ENCODE data around the gene TCERG1. TPM values are rescaled to one million over a fixed set of nuclear protein-coding genes. Genes with fewer than 3 reads are reported as not detected.

The TCERG1 gene
- total RNA-seq, 1 donor from 2014 or later = 121 TPM

DNA sequence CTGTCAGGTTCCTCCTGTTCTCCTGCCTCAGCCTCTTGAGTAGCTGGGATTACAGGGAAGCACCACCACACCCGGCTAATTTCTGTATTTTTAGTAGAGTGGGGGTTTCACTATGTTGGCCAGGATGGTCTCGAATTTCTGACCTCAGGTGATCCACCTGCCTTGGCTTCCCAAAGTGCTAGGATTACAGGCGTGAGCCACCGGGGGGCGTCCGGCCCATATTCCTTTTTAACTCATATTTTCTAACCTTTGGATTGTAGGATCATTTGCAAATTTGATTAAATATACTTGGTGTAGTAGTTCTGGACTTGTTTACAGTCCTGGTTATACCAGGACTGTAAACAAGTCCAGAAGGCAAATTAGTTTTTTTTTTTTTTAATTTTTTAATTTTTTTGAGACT lies 4.3 kb downstream of the TCERG1 start:
- no peak overlapping the region for H3K27ac Mint-ChIP-seq
- DNase-seq (ENCODE audit: low spot score, unreplicated experiment) = no peak
- H3K36me3 Mint-ChIP-seq (ENCODE audit: insufficient read depth) = peaks cover 12% of the 10 kb centered on the region
- no peak overlapping the region for H3K4me3 Mint-ChIP-seq (ENCODE audit: low read depth)
- peaks cover 34% of the 10 kb centered on the region for H3K4me1 Mint-ChIP-seq (ENCODE audit: low read depth)
- TF ChIP-seq, protein P1, sequence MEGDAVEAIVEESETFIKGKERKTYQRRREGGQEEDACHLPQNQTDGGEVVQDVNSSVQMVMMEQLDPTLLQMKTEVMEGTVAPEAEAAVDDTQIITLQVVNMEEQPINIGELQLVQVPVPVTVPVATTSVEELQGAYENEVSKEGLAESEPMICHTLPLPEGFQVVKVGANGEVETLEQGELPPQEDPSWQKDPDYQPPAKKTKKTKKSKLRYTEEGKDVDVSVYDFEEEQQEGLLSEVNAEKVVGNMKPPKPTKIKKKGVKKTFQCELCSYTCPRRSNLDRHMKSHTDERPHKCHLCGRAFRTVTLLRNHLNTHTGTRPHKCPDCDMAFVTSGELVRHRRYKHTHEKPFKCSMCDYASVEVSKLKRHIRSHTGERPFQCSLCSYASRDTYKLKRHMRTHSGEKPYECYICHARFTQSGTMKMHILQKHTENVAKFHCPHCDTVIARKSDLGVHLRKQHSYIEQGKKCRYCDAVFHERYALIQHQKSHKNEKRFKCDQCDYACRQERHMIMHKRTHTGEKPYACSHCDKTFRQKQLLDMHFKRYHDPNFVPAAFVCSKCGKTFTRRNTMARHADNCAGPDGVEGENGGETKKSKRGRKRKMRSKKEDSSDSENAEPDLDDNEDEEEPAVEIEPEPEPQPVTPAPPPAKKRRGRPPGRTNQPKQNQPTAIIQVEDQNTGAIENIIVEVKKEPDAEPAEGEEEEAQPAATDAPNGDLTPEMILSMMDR (IDR thresholded peaks at IDR 0.05; ENCODE audit: unreplicated experiment) = peak; percentile 51
- no peaks in the 10 kb centered on the region for H3K27me3 Mint-ChIP-seq
- H3K9me3 Mint-ChIP-seq (ENCODE audit: low read depth) = no peaks in the 10 kb centered on the region

DNA sequence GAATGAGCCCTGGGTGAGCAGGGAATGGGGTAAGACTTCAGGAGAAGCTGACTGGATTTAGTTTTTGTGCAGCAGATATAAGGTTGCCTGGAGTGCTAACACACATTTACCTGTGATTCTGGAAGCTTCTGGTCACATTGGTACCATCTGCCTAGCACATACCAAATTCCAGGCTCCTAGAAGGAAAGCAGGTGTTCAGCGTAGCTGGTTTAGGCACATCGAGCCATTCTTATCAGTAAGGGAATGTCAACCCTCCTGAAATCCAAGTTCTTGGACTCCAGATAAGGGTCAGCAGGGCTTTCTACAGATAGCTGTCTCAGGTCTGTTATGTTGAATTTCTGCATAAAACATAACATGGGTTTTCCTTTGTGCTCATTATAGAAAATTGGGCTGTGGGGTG lies 10.3 kb downstream of the TCERG1 start:
- DNase-seq (ENCODE audit: low spot score, unreplicated experiment) = no peak
- Mint-ChIP-seq H3K27me3 (no peaks in the 10 kb centered on the region), H3K27ac (no peak overlapping the region), H3K36me3 (ENCODE audit: insufficient read depth) (peaks cover 22% of the 10 kb centered on the region), H3K4me3 (ENCODE audit: low read depth) (no peak overlapping the region), H3K9me3 (ENCODE audit: low read depth) (no peaks in the 10 kb centered on the region), H3K4me1 (ENCODE audit: low read depth) (peaks cover 7% of the 10 kb centered on the region)
- TF ChIP-seq, protein P1 (IDR thresholded peaks at IDR 0.05; ENCODE audit: unreplicated experiment) = no peak

DNA sequence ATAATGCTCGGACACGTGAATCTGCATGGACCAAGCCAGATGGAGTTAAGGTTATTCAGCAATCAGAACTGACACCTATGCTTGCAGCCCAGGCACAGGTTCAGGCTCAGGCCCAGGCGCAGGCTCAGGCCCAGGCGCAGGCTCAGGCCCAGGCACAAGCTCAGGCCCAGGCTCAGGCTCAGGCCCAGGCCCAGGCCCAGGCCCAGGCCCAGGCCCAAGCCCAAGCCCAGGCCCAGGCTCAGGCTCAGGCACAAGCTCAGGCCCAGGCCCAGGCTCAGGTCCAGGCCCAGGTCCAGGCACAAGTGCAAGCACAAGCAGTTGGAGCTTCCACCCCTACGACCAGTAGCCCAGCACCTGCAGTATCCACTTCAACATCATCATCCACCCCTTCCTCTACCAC lies 11.8 kb downstream of the TCERG1 start:
- no peak overlapping the region for H3K27ac Mint-ChIP-seq
- H3K27me3 Mint-ChIP-seq = no peaks in the 10 kb centered on the region
- H3K9me3 Mint-ChIP-seq (ENCODE audit: low read depth) = no peaks in the 10 kb centered on the region
- H3K36me3 Mint-ChIP-seq (ENCODE audit: insufficient read depth) = peaks cover 27% of the 10 kb centered on the region
- TF ChIP-seq, protein P1 (IDR thresholded peaks at IDR 0.05; ENCODE audit: unreplicated experiment) = no peak
- peaks cover 2% of the 10 kb centered on the region for H3K4me1 Mint-ChIP-seq (ENCODE audit: low read depth)
- no peak overlapping the region for H3K4me3 Mint-ChIP-seq (ENCODE audit: low read depth)
- no peak for DNase-seq (ENCODE audit: low spot score, unreplicated experiment)

DNA sequence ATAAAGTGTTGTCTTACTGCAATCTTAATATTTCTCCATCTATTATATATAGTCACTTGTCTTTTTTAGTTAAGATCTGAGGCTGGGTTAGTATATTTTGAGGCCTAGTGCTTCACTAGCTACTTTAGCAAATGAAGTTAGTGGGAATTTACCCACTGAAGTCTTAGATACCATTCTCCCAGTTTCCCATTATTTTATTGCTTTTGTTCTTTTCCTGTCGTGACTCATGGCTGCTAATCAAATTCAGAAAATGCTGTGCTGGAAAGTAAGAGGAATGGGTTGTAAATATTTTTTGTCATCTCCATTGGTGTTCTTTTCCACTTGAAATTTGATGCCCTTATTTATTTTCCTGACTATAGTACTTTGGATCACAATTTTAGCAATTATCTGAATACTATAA lies 14.2 kb downstream of the TCERG1 start:
- Mint-ChIP-seq H3K4me1 (ENCODE audit: low read depth) (no peaks in the 10 kb centered on the region), H3K9me3 (ENCODE audit: low read depth) (no peaks in the 10 kb centered on the region), H3K27ac (no peak overlapping the region), H3K4me3 (ENCODE audit: low read depth) (no peak overlapping the region), H3K36me3 (ENCODE audit: insufficient read depth) (peaks cover 29% of the 10 kb centered on the region), H3K27me3 (no peaks in the 10 kb centered on the region)
- DNase-seq (ENCODE audit: low spot score, unreplicated experiment) = no peak
- TF ChIP-seq, protein P1 (IDR thresholded peaks at IDR 0.05; ENCODE audit: unreplicated experiment) = no peak

DNA sequence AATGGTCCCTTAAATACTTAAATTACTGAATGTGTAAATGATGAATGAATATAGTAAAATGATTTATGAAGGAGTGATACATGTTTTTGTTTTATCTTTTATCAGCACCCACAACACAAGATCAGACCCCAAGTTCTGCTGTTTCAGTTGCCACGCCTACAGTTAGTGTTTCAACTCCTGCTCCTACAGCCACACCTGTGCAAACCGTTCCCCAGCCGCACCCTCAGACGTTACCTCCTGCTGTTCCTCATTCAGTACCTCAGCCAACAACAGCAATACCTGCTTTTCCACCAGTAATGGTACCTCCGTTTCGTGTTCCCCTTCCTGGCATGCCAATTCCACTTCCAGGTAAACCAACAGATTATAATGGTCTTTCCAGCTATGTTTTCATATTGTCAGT lies 16.3 kb downstream of the TCERG1 start:
- TF ChIP-seq, protein P1 (IDR thresholded peaks at IDR 0.05; ENCODE audit: unreplicated experiment) = no peak
- Mint-ChIP-seq H3K4me1 (ENCODE audit: low read depth) (no peaks in the 10 kb centered on the region), H3K4me3 (ENCODE audit: low read depth) (no peak overlapping the region), H3K9me3 (ENCODE audit: low read depth) (no peaks in the 10 kb centered on the region), H3K27ac (no peak overlapping the region), H3K36me3 (ENCODE audit: insufficient read depth) (peaks cover 26% of the 10 kb centered on the region), H3K27me3 (no peaks in the 10 kb centered on the region)
- DNase-seq (ENCODE audit: low spot score, unreplicated experiment) = no peak

Data from progenitor cell of endocrine pancreas (in vitro differentiated cells).